GM23338 (cell line): Measurements from ENCODE around the gene HNRNPF. TPM values are rescaled to one million over a fixed set of nuclear protein-coding genes. Genes with fewer than 3 reads are reported as not detected.

Experiments
- ATAC-seq: fragments of 200-7000 bp; cut with Tn5 transposase; 3 replicates; pipeline ENCODE4 v1.9.1; 2020
- DNase-seq: peaks from one replicate; pipeline ENCODE4 v3.0.0-alpha.2; 2015; ENCODE audit warnings: low spot score
- H2AFZ ChIP-seq: fragments of 200-600 bp; sonication (generic); 2 replicates; pipeline ENCODE4 v1.8.0; 2016; ENCODE audit warnings: antibody characterized with exemption, mild to moderate bottlenecking, moderate library complexity
- H3F3A ChIP-seq: fragments of 200-600 bp; sonication (generic); replicated peaks from 2 replicates; pipeline ENCODE4 v1.8.0; 2017; ENCODE audit warnings: antibody characterized with exemption, mixed run types, low read depth
- H3K27ac ChIP-seq: fragments of 200-600 bp; sonication (generic); 2 replicates; pipeline ENCODE4 v1.6.1; 2016; ENCODE audit warnings: low read depth
- H3K27me3 ChIP-seq: fragments of 200-600 bp; sonication (generic); 2 replicates; pipeline ENCODE4 v1.8.0; 2016; ENCODE audit warnings: mild to moderate bottlenecking, mixed run types, moderate library complexity; ENCODE audit not compliant: insufficient read depth
- H3K36me3 ChIP-seq: fragments of 200-600 bp; sonication (generic); 2 replicates; pipeline ENCODE4 v1.8.0; 2016; ENCODE audit warnings: mild to moderate bottlenecking; ENCODE audit not compliant: insufficient read depth
- H3K4me1 ChIP-seq: fragments of 200-600 bp; sonication (generic); 2 replicates; pipeline ENCODE4 v1.8.0; 2016; ENCODE audit warnings: mild to moderate bottlenecking, moderate library complexity; ENCODE audit not compliant: insufficient read depth
- H3K4me2 ChIP-seq: fragments of 200-600 bp; sonication (generic); 2 replicates; pipeline ENCODE4 v1.7.1; 2017; ENCODE audit warnings: mixed run types
- H3K4me3 ChIP-seq: fragments of 200-600 bp; sonication (generic); 2 replicates; pipeline ENCODE4 v1.6.1; 2016; ENCODE audit warnings: mixed run types
- H3K79me2 ChIP-seq: fragments of 200-600 bp; sonication (generic); replicated peaks from 2 replicates; pipeline ENCODE4 v1.8.0; 2017; ENCODE audit warnings: mild to moderate bottlenecking; ENCODE audit not compliant: insufficient read depth
- H3K9me2 ChIP-seq: fragments of 200-600 bp; sonication (generic); 2 replicates; pipeline ENCODE4 v1.8.0; 2017; ENCODE audit not compliant: insufficient read depth
- H4K20me1 ChIP-seq: fragments of 200-600 bp; sonication (generic); replicated peaks from 2 replicates; pipeline ENCODE4 v1.8.0; 2017; ENCODE audit warnings: mild to moderate bottlenecking; ENCODE audit not compliant: insufficient read depth
- H3K27ac Mint-ChIP-seq: 2 replicates; pipeline ENCODE4 v1.8.0; 2020; ENCODE audit warnings: inconsistent platforms, mild to moderate bottlenecking, moderate library complexity, mixed read lengths
- H3K27me3 Mint-ChIP-seq: 3 replicates; pipeline ENCODE4 v1.8.0; 2022; ENCODE audit warnings: low read depth, mild to moderate bottlenecking, moderate library complexity, mixed read lengths, inconsistent platforms; ENCODE audit not compliant: insufficient read depth, poor library complexity
- H3K36me3 Mint-ChIP-seq: 3 replicates; pipeline ENCODE4 v1.8.0; 2021; ENCODE audit warnings: low read depth, mild to moderate bottlenecking, inconsistent platforms, moderate library complexity, mixed read lengths
- H3K4me1 Mint-ChIP-seq: 3 replicates; pipeline ENCODE4 v1.8.0; 2020; ENCODE audit warnings: mild to moderate bottlenecking, inconsistent platforms, mixed read lengths
- H3K4me3 Mint-ChIP-seq: 3 replicates; pipeline ENCODE4 v1.8.0; 2021; ENCODE audit warnings: moderate library complexity, mild to moderate bottlenecking, inconsistent platforms, mixed read lengths
- H3K9me3 Mint-ChIP-seq: 3 replicates; pipeline ENCODE4 v1.8.0; 2020; ENCODE audit warnings: moderate library complexity, mild to moderate bottlenecking, inconsistent platforms, mixed read lengths
- CREB1 ChIP-seq: fragments of 250-450 bp; sonication (Bioruptor Pico); IDR thresholded peaks from 2 replicates; pipeline ENCODE4 v1.5.0; 2020; ENCODE audit warnings: low read depth, mild to moderate bottlenecking, moderate library complexity
- CTCF ChIP-seq, 2 experiments: fragments of 200-600 bp in 1 of 2; sonication (generic) in 1 of 2; conservative IDR thresholded peaks; 2 replicates each; pipeline versions ENCODE4 v1.5.1 to v1.6.1; 2016 to 2017; ENCODE audit warnings: antibody characterized with exemption in 2 of 2, low read depth in 2 of 2, mild to moderate bottlenecking in 2 of 2, moderate library complexity in 1 of 2
- JUNB ChIP-seq: IDR thresholded peaks from one replicate; pipeline ENCODE4 v1.6.1; 2016; ENCODE audit warnings: antibody characterized with exemption; ENCODE audit not compliant: unreplicated experiment
- NANOG ChIP-seq: IDR thresholded peaks from 2 replicates; pipeline ENCODE4 v1.6.1; 2016; ENCODE audit warnings: antibody characterized with exemption, borderline replicate concordance
- POLR2AphosphoS5 ChIP-seq: IDR thresholded peaks from 2 replicates; pipeline ENCODE4 v1.6.1; 2016; ENCODE audit warnings: antibody characterized with exemption, low read depth
- STAT1 ChIP-seq: IDR thresholded peaks from one replicate; pipeline ENCODE4 v1.6.1; 2016; ENCODE audit warnings: antibody characterized with exemption; ENCODE audit not compliant: unreplicated experiment
- ZNF114 ChIP-seq: fragments of 250-450 bp; sonication (Bioruptor Pico); IDR thresholded peaks from 2 replicates; pipeline ENCODE4 v1.5.0; 2020; ENCODE audit warnings: mild to moderate bottlenecking, moderate library complexity
- ZNF331 ChIP-seq: fragments of 250-450 bp; sonication (Bioruptor Pico); IDR thresholded peaks from 2 replicates; pipeline ENCODE4 v1.5.0; 2020; ENCODE audit warnings: low read depth, mild to moderate bottlenecking, moderate library complexity
- ZNF462 ChIP-seq: fragments of 250-450 bp; sonication (Bioruptor Pico); IDR thresholded peaks from 2 replicates; pipeline ENCODE4 v1.5.0; 2020; ENCODE audit warnings: mild to moderate bottlenecking, moderate library complexity
- polyA plus RNA-seq: library from polyadenylated mRNA; unstranded; fragments of >200 nt; fragmentation: Nextera tagmentation; extraction: Ambion mirVana; gene quantifications from 2 replicates; pipeline ENCODE4 v1.2.1, GENCODE V29; 2016
- total RNA-seq: library from RNA; depleted of rRNA; stranded (reverse); fragments of >200 nt; shearing (Covaris generic); gene quantifications from 2 replicates; pipeline ENCODE4 v1.2.3, GENCODE V29; 2014
- TF ChIP-seq, protein P1 (sequence below): IDR thresholded peaks from one replicate; pipeline ENCODE4 v1.6.1; 2018; ENCODE audit warnings: antibody characterized with exemption; ENCODE audit not compliant: unreplicated experiment

HNRNPF gene
- total and polyA plus RNA-seq, 2 experiments from 2014 or later = 210 to 378 TPM

DNA sequence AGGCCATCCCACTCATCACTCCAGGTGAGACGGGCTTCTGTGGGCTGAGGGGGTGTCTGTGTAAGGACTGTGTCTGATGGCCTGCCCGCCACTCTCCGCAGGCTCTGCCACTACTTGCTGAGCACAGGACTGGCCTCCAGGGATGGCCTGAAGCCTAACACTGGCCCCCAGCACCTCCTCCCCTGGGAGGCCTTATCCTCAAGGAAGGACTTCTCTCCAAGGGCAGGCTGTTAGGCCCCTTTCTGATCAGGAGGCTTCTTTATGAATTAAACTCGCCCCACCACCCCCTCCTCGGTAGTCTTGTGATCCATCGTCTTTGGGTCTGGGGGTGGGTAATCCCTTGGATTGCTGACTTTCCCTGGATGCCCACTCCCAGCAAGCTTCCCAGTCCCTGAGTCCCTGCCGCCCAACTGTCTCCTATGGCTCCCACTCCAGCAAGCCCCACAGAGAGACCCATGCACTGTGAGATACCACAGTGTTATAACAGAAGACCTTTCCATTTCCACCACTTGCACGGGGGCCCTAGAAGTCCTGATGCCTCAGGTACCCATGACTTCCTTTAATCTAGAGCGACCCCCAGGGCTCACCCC, 32.8 kb downstream of the HNRNPF start:
- Histone ChIP-seq H3F3A (no peaks in the 10 kb centered on the region), H3K27ac (no peak overlapping the region), H3K27me3 (no peaks in the 10 kb centered on the region), H3K4me3 (no peak overlapping the region), H4K20me1 (no peaks in the 10 kb centered on the region), H3K4me2 (no peak overlapping the region), H3K9me2 (no peaks in the 10 kb centered on the region), H3K36me3 (no peaks in the 10 kb centered on the region), H3K4me1 (no peaks in the 10 kb centered on the region; the same call in 1 of the 2 replicates), H3K79me2 (no peaks in the 10 kb centered on the region), H2AFZ (no peak overlapping the region)
- no peak for DNase-seq
- Mint-ChIP-seq H3K27ac (no peak overlapping the region), H3K4me3 (no peak overlapping the region), H3K27me3 (peaks cover 21% of the 10 kb centered on the region), H3K36me3 (no peaks in the 10 kb centered on the region), H3K4me1 (peaks cover 31% of the 10 kb centered on the region), H3K9me3 (no peaks in the 10 kb centered on the region)
- no peak for ATAC-seq
- TF ChIP-seq ZNF114 (CRISPR knock-in tag) (no peak), JUNB (no peak), CTCF (conservative IDR thresholded peaks at IDR 0.05; ENCODE audit: low read depth in 2 of 2) (no peak), CREB1 (CRISPR knock-in tag) (no peak), ZNF331 (no peak)
- TF ChIP-seq, protein P1, sequence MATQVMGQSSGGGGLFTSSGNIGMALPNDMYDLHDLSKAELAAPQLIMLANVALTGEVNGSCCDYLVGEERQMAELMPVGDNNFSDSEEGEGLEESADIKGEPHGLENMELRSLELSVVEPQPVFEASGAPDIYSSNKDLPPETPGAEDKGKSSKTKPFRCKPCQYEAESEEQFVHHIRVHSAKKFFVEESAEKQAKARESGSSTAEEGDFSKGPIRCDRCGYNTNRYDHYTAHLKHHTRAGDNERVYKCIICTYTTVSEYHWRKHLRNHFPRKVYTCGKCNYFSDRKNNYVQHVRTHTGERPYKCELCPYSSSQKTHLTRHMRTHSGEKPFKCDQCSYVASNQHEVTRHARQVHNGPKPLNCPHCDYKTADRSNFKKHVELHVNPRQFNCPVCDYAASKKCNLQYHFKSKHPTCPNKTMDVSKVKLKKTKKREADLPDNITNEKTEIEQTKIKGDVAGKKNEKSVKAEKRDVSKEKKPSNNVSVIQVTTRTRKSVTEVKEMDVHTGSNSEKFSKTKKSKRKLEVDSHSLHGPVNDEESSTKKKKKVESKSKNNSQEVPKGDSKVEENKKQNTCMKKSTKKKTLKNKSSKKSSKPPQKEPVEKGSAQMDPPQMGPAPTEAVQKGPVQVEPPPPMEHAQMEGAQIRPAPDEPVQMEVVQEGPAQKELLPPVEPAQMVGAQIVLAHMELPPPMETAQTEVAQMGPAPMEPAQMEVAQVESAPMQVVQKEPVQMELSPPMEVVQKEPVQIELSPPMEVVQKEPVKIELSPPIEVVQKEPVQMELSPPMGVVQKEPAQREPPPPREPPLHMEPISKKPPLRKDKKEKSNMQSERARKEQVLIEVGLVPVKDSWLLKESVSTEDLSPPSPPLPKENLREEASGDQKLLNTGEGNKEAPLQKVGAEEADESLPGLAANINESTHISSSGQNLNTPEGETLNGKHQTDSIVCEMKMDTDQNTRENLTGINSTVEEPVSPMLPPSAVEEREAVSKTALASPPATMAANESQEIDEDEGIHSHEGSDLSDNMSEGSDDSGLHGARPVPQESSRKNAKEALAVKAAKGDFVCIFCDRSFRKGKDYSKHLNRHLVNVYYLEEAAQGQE = no peak

DNA sequence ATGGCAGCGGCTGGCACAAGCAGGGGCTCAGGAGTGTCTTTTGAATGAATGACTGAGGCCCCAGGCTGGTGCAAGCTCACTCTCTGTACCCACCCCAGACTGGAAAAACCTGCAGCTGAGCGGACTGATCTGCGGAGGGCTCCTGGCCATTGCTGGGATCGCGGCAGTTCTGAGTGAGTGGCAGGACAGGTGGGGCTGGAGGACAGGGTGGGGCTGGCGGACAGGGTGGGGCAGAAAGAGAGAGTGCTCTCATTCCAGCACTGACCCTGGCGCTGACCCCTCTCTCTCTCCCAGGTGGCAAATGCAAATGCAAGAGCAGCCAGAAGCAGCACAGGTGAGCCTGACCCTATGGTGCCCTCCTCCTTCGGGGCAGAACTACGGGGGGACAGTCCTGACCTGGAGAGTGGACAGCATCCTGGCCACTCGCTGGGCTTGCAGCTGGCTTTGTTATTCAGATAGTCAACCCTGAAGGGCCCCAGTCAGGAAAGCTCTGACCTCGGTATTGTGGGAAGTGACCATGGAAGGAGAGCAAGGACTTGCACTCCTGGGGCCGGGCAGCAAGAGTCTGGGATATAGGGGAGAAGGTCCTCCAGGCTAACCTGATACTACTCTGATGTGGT, 33.5 kb downstream of the HNRNPF start:
- H3K4me2 ChIP-seq = no peak overlapping the region
- H3K27ac ChIP-seq = no peak overlapping the region
- DNase-seq = no peak
- no peaks in the 10 kb centered on the region for H3K36me3 Mint-ChIP-seq
- no peaks in the 10 kb centered on the region for H3K9me2 ChIP-seq
- H3K9me3 Mint-ChIP-seq = no peaks in the 10 kb centered on the region
- peaks cover 18% of the 10 kb centered on the region for H3K27me3 Mint-ChIP-seq
- no peak overlapping the region for H3K4me3 ChIP-seq
- H3K4me1 Mint-ChIP-seq = peaks cover 31% of the 10 kb centered on the region
- no peak overlapping the region for H2AFZ ChIP-seq
- no peak overlapping the region for H3K27ac Mint-ChIP-seq
- H3K27me3 ChIP-seq = no peaks in the 10 kb centered on the region
- H3K79me2 ChIP-seq = no peaks in the 10 kb centered on the region
- no peak overlapping the region for H3K4me3 Mint-ChIP-seq
- H4K20me1 ChIP-seq = no peaks in the 10 kb centered on the region
- no peak for ATAC-seq
- no peaks in the 10 kb centered on the region for H3F3A ChIP-seq
- no peaks in the 10 kb centered on the region; the same call in 1 of the 2 replicates for H3K4me1 ChIP-seq
- H3K36me3 ChIP-seq = no peaks in the 10 kb centered on the region
- TF ChIP-seq JUNB (no peak), STAT1 (no peak), ZNF331 (no peak), NANOG (no peak), POLR2AphosphoS5 (no peak), ZNF462 (no peak)
